Endothelial cell of umbilical vein (primary cell): ENCODE data around the gene CELA2B. TPM values are rescaled to one million over a fixed set of nuclear protein-coding genes. Genes with fewer than 3 reads are reported as not detected.

Source experiments
- BruUV-seq: library from RNA; stranded (reverse); fragments of 400-500 nt; replicated peaks from 2 replicates; lab custom pipeline; 2021; lab: Mats Ljungman, UMichigan
- CTCF ChIA-PET: fragments of 300-600, 350-600 bp; sonication (Branson Sonifier 250); formaldehyde crosslinking; loops from one replicate; lab custom pipeline; 2021; ENCODE audit warnings: antibody characterized with exemption, inconsistent platforms; lab: Charles Lee
- POLR2A ChIA-PET: fragments of 300-600, 350-600 bp; sonication (Branson Sonifier 250); formaldehyde crosslinking; loops from one replicate; lab custom pipeline; 2021; ENCODE audit warnings: antibody characterized with exemption, inconsistent platforms; lab: Charles Lee
- DNase-seq: peaks from one replicate; pipeline ENCODE4 v3.0.0-alpha.2; 2011; ENCODE audit warnings: low read depth, low spot score
- FAIRE-seq: peaks from 2 replicates; lab custom pipeline; 2011; peaks lifted over from hg19 to GRCh38; lab: Jason Lieb, UNC
- H2AFZ ChIP-seq: 2 replicates; pipeline ENCODE4 v1.6.0; 2012; ENCODE audit warnings: low read depth, low read length, control low read depth, inconsistent platforms
- H3K27ac ChIP-seq: 2 replicates; pipeline ENCODE4 v1.5.1; 2011; ENCODE audit warnings: low read depth, mild to moderate bottlenecking, control low read depth, low read length, moderate library complexity; ENCODE audit not compliant: insufficient read depth
- H3K27me3 ChIP-seq, 2 experiments: 2 replicates each; pipeline versions ENCODE4 v1.6.0 to v1.6.1; 2011; ENCODE audit warnings: low read length in 2 of 2, mixed read lengths in 1 of 2; ENCODE audit not compliant: control insufficient read depth in 2 of 2, insufficient read depth in 2 of 2
- H3K36me3 ChIP-seq, 2 experiments: 2 replicates in 1 of 2; 3 replicates in 1 of 2; pipeline ENCODE4 v1.5.1; 2011; ENCODE audit warnings: low read length in 2 of 2, mild to moderate bottlenecking in 1 of 2, moderate library complexity in 1 of 2; ENCODE audit not compliant: control insufficient read depth in 2 of 2, insufficient read depth in 2 of 2; ENCODE audit errors: extremely low read depth in 1 of 2
- H3K4me1 ChIP-seq: 3 replicates; pipeline ENCODE4 v1.5.1; 2011; ENCODE audit warnings: mild to moderate bottlenecking, low read length; ENCODE audit not compliant: control insufficient read depth, insufficient read depth; ENCODE audit errors: extremely low read depth
- H3K4me2 ChIP-seq: 2 replicates; pipeline ENCODE4 v1.6.1; 2011; ENCODE audit warnings: low read length, control low read depth, mixed read lengths; ENCODE audit not compliant: insufficient read depth
- H3K4me3 ChIP-seq, 3 experiments: fragments of 200-600 bp in 1 of 3; sonication (generic), shearing (Covaris generic) in 1 of 3; replicated peaks in 1 of 3; 2 replicates each; pipeline ENCODE4 v1.5.1; 2011 to 2016; ENCODE audit warnings: control low read depth in 3 of 3, low read length in 3 of 3, mild to moderate bottlenecking in 2 of 3, inconsistent platforms in 1 of 3, low read depth in 1 of 3, moderate library complexity in 1 of 3; ENCODE audit not compliant: insufficient read depth in 1 of 3
- H3K79me2 ChIP-seq: 2 replicates; pipeline ENCODE4 v1.6.0; 2012; ENCODE audit warnings: low read length, inconsistent platforms; ENCODE audit not compliant: control insufficient read depth, insufficient read depth
- H3K9ac ChIP-seq: replicated peaks from 2 replicates; pipeline ENCODE3; 2011; ENCODE audit warnings: low read length, control low read depth; ENCODE audit not compliant: insufficient read depth; ENCODE audit errors: extremely low read depth
- H3K9me1 ChIP-seq: replicated peaks from 3 replicates; pipeline ENCODE4 v1.6.0; 2011; ENCODE audit warnings: mild to moderate bottlenecking, low read length; ENCODE audit not compliant: control insufficient read depth, insufficient read depth; ENCODE audit errors: extremely low read depth
- H3K9me3 ChIP-seq: replicated peaks from 2 replicates; pipeline ENCODE4 v1.5.1; 2012; ENCODE audit warnings: low read length, inconsistent platforms; ENCODE audit not compliant: control insufficient read depth, insufficient read depth
- H4K20me1 ChIP-seq: replicated peaks from 2 replicates; pipeline ENCODE3; 2011; ENCODE audit warnings: mild to moderate bottlenecking, low read length; ENCODE audit not compliant: control insufficient read depth, insufficient read depth; ENCODE audit errors: extremely low read depth
- EZH2 ChIP-seq: IDR thresholded peaks from 2 replicates; pipeline ENCODE4 v1.6.1; 2012; ENCODE audit warnings: borderline replicate concordance, low read depth, mild to moderate bottlenecking, moderate library complexity, low read length, inconsistent platforms; ENCODE audit not compliant: severe bottlenecking
- FOS ChIP-seq: IDR thresholded peaks from 2 replicates; pipeline ENCODE4 v1.6.1; 2011; ENCODE audit warnings: mild to moderate bottlenecking, low read length, moderate library complexity, borderline replicate concordance; ENCODE audit not compliant: insufficient read depth
- JUN ChIP-seq: IDR thresholded peaks from 2 replicates; pipeline ENCODE4 v1.6.1; 2011; ENCODE audit warnings: borderline replicate concordance, low read depth; ENCODE audit not compliant: insufficient read length, insufficient read depth
- MYC ChIP-seq: IDR thresholded peaks from one replicate; pipeline ENCODE4 v1.6.1; 2011; ENCODE audit warnings: mild to moderate bottlenecking, low read depth, low read length
- POLR2A ChIP-seq: IDR thresholded peaks from 2 replicates; pipeline ENCODE4 v1.6.1; 2012; ENCODE audit warnings: low read depth, mild to moderate bottlenecking, control low read depth, low read length
- POLR2AphosphoS5 ChIP-seq: IDR thresholded peaks from 2 replicates; pipeline ENCODE4 v1.6.1; 2012; ENCODE audit warnings: low read depth, mild to moderate bottlenecking, control low read depth, low read length, moderate library complexity; ENCODE audit not compliant: insufficient read depth
- dilution Hi-C: fragments of 300-500 bp; cut with MboI; formaldehyde crosslinking; loops from one replicate; pipeline ENCODE4 v1.15.0; 2019; ENCODE audit warnings: low sequenced_read_pairs; ENCODE audit not compliant: extremely low pct_ligation_motif_present
- intact Hi-C: fragments of 100-400 bp; cut with micrococcal nuclease; formaldehyde crosslinking; loops from one replicate; pipeline ENCODE4 v1.10.0; 2022
- polyA plus RNA-seq, 4 experiments: library from polyadenylated mRNA; depleted of rRNA in 3 of 4; stranded (reverse) in 3 of 4; unstranded in 1 of 4; fragments of >200 nt; gene quantifications; 2 replicates each; pipeline versions ENCODE4 v1.2.1 to v1.2.3, GENCODE V29; 2011 to 2012; ENCODE audit warnings: missing spikeins in 1 of 4
- total RNA-seq: library from RNA; stranded (reverse); gene quantifications from 2 replicates; pipeline ENCODE4 v1.2.3, GENCODE V29; 2021
- TF ChIP-seq, protein P1 (sequence below): IDR thresholded peaks from 2 replicates; pipeline ENCODE4 v1.6.1; 2011; ENCODE audit not compliant: insufficient read depth, insufficient read length
- TF ChIP-seq, protein P2 (sequence below), 2 donors: IDR thresholded peaks; 1 replicate in 1 of 2; 2 replicates in 1 of 2; pipeline ENCODE4 v1.5.1; 2011; ENCODE audit warnings: low read length in 2 of 2, mild to moderate bottlenecking in 2 of 2, moderate library complexity in 2 of 2, control low read depth in 1 of 2, inconsistent platforms in 1 of 2, low read depth in 1 of 2; ENCODE audit not compliant: insufficient read depth in 1 of 2; ENCODE audit errors: extremely low read depth in 1 of 2

The CELA2B gene
- total and polyA plus RNA-seq, 2 donors (not counting 3 experiments of a cell fraction or from before 2014, with no cell fraction given), result not detected

DNA sequence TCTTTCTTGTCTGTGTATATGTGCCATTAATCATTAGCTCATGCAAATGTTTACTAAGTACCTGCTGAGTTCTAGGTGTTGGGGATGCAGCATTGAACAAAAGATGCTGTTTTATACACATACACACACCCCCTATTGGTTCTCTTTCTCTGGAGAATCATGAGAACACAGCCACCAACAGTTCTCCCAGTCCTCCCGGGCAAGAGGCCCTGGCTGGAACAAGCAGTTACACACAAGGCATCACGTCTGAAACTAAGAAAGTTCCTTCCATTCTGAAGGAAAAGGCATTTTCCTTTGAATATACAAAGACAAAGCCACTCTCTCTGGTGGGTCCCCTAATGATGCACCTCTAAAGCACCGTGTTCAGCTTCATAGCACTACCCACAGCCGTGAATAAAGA lies 37.3 kb downstream of the CELA2B start:
- ChIA-PET POLR2A (no interaction called here), CTCF (no interaction called here)
- BruUV-seq, result no TSS peak

More for the DNA sequence above, 37.3 kb downstream of the CELA2B start:
- H3K4me1 ChIP-seq, result peaks cover 8% of the 10 kb centered on the region
- no peak for TF ChIP-seq EZH2
- no peak for TF ChIP-seq FOS
- TF ChIP-seq, protein P1, sequence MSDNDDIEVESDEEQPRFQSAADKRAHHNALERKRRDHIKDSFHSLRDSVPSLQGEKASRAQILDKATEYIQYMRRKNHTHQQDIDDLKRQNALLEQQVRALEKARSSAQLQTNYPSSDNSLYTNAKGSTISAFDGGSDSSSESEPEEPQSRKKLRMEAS, result no peak
- TF ChIP-seq POLR2AphosphoS5, result no peak
- no peak for TF ChIP-seq MYC
- no peak for TF ChIP-seq POLR2A
- TF ChIP-seq, protein P2, sequence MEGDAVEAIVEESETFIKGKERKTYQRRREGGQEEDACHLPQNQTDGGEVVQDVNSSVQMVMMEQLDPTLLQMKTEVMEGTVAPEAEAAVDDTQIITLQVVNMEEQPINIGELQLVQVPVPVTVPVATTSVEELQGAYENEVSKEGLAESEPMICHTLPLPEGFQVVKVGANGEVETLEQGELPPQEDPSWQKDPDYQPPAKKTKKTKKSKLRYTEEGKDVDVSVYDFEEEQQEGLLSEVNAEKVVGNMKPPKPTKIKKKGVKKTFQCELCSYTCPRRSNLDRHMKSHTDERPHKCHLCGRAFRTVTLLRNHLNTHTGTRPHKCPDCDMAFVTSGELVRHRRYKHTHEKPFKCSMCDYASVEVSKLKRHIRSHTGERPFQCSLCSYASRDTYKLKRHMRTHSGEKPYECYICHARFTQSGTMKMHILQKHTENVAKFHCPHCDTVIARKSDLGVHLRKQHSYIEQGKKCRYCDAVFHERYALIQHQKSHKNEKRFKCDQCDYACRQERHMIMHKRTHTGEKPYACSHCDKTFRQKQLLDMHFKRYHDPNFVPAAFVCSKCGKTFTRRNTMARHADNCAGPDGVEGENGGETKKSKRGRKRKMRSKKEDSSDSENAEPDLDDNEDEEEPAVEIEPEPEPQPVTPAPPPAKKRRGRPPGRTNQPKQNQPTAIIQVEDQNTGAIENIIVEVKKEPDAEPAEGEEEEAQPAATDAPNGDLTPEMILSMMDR (IDR thresholded peaks at IDR 0.05; ENCODE audit: extremely low read depth in 1 of 2, insufficient read depth in 1 of 2, low read depth in 1 of 2, low read length in 2 of 2), result no peak
- TF ChIP-seq JUN, result no peak
- no peak for FAIRE-seq
- no peak for DNase-seq
- no peaks in the 10 kb centered on the region for H3K79me2 ChIP-seq
- no peaks in the 10 kb centered on the region for H3K9me3 ChIP-seq
- H2AFZ ChIP-seq, result no peak overlapping the region
- intact Hi-C loops, result no loop called here
- no peaks in the 10 kb centered on the region for H3K9me1 ChIP-seq
- dilution Hi-C loops, result no loop called here
- H3K4me3 ChIP-seq, result no peak overlapping the region
- no peaks in the 10 kb centered on the region for H3K27me3 ChIP-seq
- H3K27ac ChIP-seq, result no peak overlapping the region
- no peaks in the 10 kb centered on the region for H3K36me3 ChIP-seq
- H3K9ac ChIP-seq, result no peak overlapping the region
- H4K20me1 ChIP-seq, result no peaks in the 10 kb centered on the region
- H3K4me2 ChIP-seq, result no peak overlapping the region
